GM12878 (cell line): ENCODE data around the gene SCN3B. TPM values are rescaled to one million over a fixed set of nuclear protein-coding genes. Genes with fewer than 3 reads are reported as not detected.

Experiments used
- ATAC-seq: fragments of 200-7000 bp; cut with Tn5 transposase; 3 replicates; pipeline ENCODE4 v1.9.1; 2020; ENCODE audit warnings: mild to moderate bottlenecking, moderate library complexity
- BruUV-seq: library from RNA; stranded (reverse); fragments of 400-500 nt; replicated peaks from 2 replicates; lab custom pipeline; 2021; lab: Mats Ljungman, UMichigan
- CTCF ChIA-PET: fragments of 300-600 bp; sonication (Branson Sonifier 250); formaldehyde crosslinking; extraction: SDS; loops from one replicate; lab custom pipeline; 2021; ENCODE audit warnings: inconsistent platforms; lab: Yijun Ruan, JAX
- POLR2A ChIA-PET: fragments of 350-600 bp; formaldehyde crosslinking; extraction: SDS; loops from one replicate; lab custom pipeline; 2021; ENCODE audit warnings: inconsistent platforms; lab: Charles Lee
- RAD21 ChIA-PET: fragments of 300-600 bp; sonication (Branson Sonifier 250); formaldehyde crosslinking; loops from one replicate; lab custom pipeline; 2023; ENCODE audit warnings: antibody characterized with exemption; ENCODE audit not compliant: unreplicated experiment; lab: Charles Lee
- SMC1A ChIA-PET: fragments of 300-600 bp; sonication (Branson Sonifier 250); formaldehyde crosslinking; loops from one replicate; lab custom pipeline; 2023; ENCODE audit not compliant: unreplicated experiment, uncharacterized antibody; lab: Charles Lee
- DNase-seq: peaks from one replicate; pipeline ENCODE4 v3.0.0-alpha.2; 2011; ENCODE audit warnings: low read depth, low spot score
- FAIRE-seq: peaks from 3 replicates; lab custom pipeline; 2011; peaks lifted over from hg19 to GRCh38; lab: Jason Lieb, UNC
- H2AFZ ChIP-seq: 2 replicates; pipeline ENCODE4 v1.6.0; 2011; ENCODE audit warnings: low read depth, low read length, control low read depth; ENCODE audit not compliant: control insufficient read depth
- H3K27ac ChIP-seq: 2 replicates; pipeline ENCODE4 v1.5.1; 2011; ENCODE audit warnings: control low read depth; ENCODE audit not compliant: control insufficient read depth, insufficient read depth
- H3K27me3 ChIP-seq, 2 experiments: replicated peaks in 1 of 2; 2 replicates each; pipeline versions ENCODE4 v1.6.0 to v1.6.1; 2011; ENCODE audit warnings: low read length in 1 of 2; ENCODE audit not compliant: control insufficient read depth in 2 of 2, insufficient read depth in 2 of 2
- H3K36me3 ChIP-seq, 2 experiments: 2 replicates each; pipeline ENCODE4 v1.5.1; 2011; ENCODE audit warnings: low read length in 1 of 2; ENCODE audit not compliant: control insufficient read depth in 2 of 2, insufficient read depth in 2 of 2
- H3K4me1 ChIP-seq: 2 replicates; pipeline ENCODE4 v1.6.1; 2011; ENCODE audit warnings: mild to moderate bottlenecking, low read length, moderate library complexity, mixed read lengths; ENCODE audit not compliant: control insufficient read depth, insufficient read depth
- H3K4me2 ChIP-seq: 2 replicates; pipeline ENCODE4 v1.6.0; 2011; ENCODE audit warnings: control low read depth; ENCODE audit not compliant: control insufficient read depth, insufficient read depth
- H3K4me3 ChIP-seq: fragments of 200-600 bp; sonication (generic); 2 replicates; pipeline ENCODE4 v1.5.1; 2016
- H3K79me2 ChIP-seq: 2 replicates; pipeline ENCODE4 v1.6.0; 2011; ENCODE audit warnings: low read length; ENCODE audit not compliant: control insufficient read depth, insufficient read depth
- H3K9ac ChIP-seq: 2 replicates; pipeline ENCODE4 v1.8.0; 2011; ENCODE audit warnings: low read length, control low read depth, mixed read lengths; ENCODE audit not compliant: control insufficient read depth, insufficient read depth
- H3K9me3 ChIP-seq: replicated peaks from 3 replicates; pipeline ENCODE4 v1.5.1; 2011; ENCODE audit warnings: mild to moderate bottlenecking, low read length; ENCODE audit not compliant: control insufficient read depth, insufficient read depth
- H4K20me1 ChIP-seq: 2 replicates; pipeline ENCODE4 v1.6.0; 2011; ENCODE audit not compliant: control insufficient read depth, insufficient read depth
- ASH2L ChIP-seq: fragments of 300-600, 200-600 bp; sonication (generic); IDR thresholded peaks from 2 replicates; pipeline ENCODE4 v1.6.1; 2017; ENCODE audit warnings: low read depth, mild to moderate bottlenecking, borderline replicate concordance
- CEBPB ChIP-seq, 2 experiments: fragments of 150-350 bp in 1 of 2; IDR thresholded peaks; 2 replicates each; pipeline ENCODE4 v1.6.1; 2012 to 2014; ENCODE audit warnings: low read depth in 2 of 2, low read length in 2 of 2, borderline replicate concordance in 1 of 2, inconsistent platforms in 1 of 2
- CREB1 ChIP-seq: IDR thresholded peaks from 2 replicates; pipeline ENCODE4 v1.6.1; 2012; ENCODE audit warnings: low read depth, mild to moderate bottlenecking, inconsistent platforms
- FOS ChIP-seq: IDR thresholded peaks from 3 replicates; pipeline ENCODE4 v1.6.1; 2011; ENCODE audit warnings: borderline replicate concordance; ENCODE audit not compliant: insufficient read length; ENCODE audit errors: extremely low read depth
- HCFC1 ChIP-seq: fragments of 150-350 bp; IDR thresholded peaks from 2 replicates; pipeline ENCODE4 v1.6.1; 2014; ENCODE audit warnings: low read length
- NFYA ChIP-seq: IDR thresholded peaks from 2 replicates; pipeline ENCODE4 v1.6.1; 2011; ENCODE audit warnings: low read depth, mild to moderate bottlenecking, low read length, improper control_type of control experiment, borderline replicate concordance
- NR2C1 ChIP-seq: fragments of 450-650 bp; IDR thresholded peaks from 2 replicates; pipeline ENCODE4 v1.6.1; 2017; ENCODE audit warnings: antibody characterized with exemption, mild to moderate bottlenecking, moderate library complexity
- NRF1 ChIP-seq: conservative IDR thresholded peaks from 2 replicates; pipeline ENCODE4 v1.6.1; 2011; ENCODE audit warnings: mild to moderate bottlenecking, low read depth, low read length, improper control_type of control experiment
- PKNOX1 ChIP-seq: fragments of 450-650 bp; IDR thresholded peaks from 2 replicates; pipeline ENCODE4 v1.6.1; 2016; ENCODE audit warnings: mild to moderate bottlenecking
- RFX5 ChIP-seq: IDR thresholded peaks from 2 replicates; pipeline ENCODE4 v1.6.1; 2011; ENCODE audit warnings: low read depth, low read length, improper control_type of control experiment
- SRF ChIP-seq, 2 experiments: IDR thresholded peaks; 2 replicates each; pipeline ENCODE4 v1.6.1; 2011; ENCODE audit warnings: low read depth in 2 of 2, low read length in 2 of 2, mild to moderate bottlenecking in 1 of 2, moderate library complexity in 1 of 2
- TCF12 ChIP-seq: IDR thresholded peaks from 2 replicates; pipeline ENCODE4 v1.6.1; 2011; ENCODE audit warnings: low read depth, mild to moderate bottlenecking, low read length
- ZBED1 ChIP-seq: IDR thresholded peaks from 2 replicates; pipeline ENCODE4 v1.6.1; 2016; ENCODE audit warnings: borderline replicate concordance
- ZBTB11 ChIP-seq: fragments of 450-650 bp; formaldehyde crosslinking; IDR thresholded peaks from 2 replicates; pipeline ENCODE4 v1.5.0; 2022; ENCODE audit warnings: mild to moderate bottlenecking, missing genetic modification characterization
- ZBTB4 ChIP-seq: fragments of 450-650 bp; formaldehyde crosslinking; IDR thresholded peaks from 2 replicates; pipeline ENCODE4 v1.4.0; 2022; ENCODE audit warnings: mild to moderate bottlenecking, moderate library complexity
- WGBS: methylation state at CpG from one replicate; pipeline ENCODE4 v1.1.6; 2016; ENCODE audit warnings: low lambda C conversion rate; ENCODE audit not compliant: insufficient replicate concordance, insufficient coverage; ENCODE audit errors: missing lambda C conversion rate; 5-methylcytosine and 5-hydroxymethylcytosine counted together
- in situ Hi-C: fragments of 300-500 bp; cut with MboI; formaldehyde crosslinking; loops from 9 replicates; pipeline ENCODE4 v1.14.3; 2018; ENCODE audit warnings: mixed read lengths
- intact Hi-C: fragments of 100-400 bp; cut with micrococcal nuclease; formaldehyde crosslinking; loops from one replicate; pipeline ENCODE4 v1.14.2; 2022; ENCODE audit not compliant: unreplicated experiment
- polyA plus RNA-seq, 11 experiments: library from polyadenylated mRNA; depleted of rRNA in 4 of 11; unstranded in 6 of 11; stranded (reverse) in 5 of 11; fragments of >200 nt; fragmentation: Nextera tagmentation in 4 of 11; fragmentation: Illumina TruSeq in 1 of 11; extraction: Ambion mirVana in 4 of 11; extraction: Trizol in 1 of 11; gene quantifications; 1 replicate in 1 of 11; 2 replicates in 10 of 11; pipeline versions ENCODE4 v1.2.1 to v1.2.3, GENCODE V29; 2011 to 2016; ENCODE audit warnings: inconsistent platforms in 2 of 11, missing spikeins in 2 of 11, low read depth in 1 of 11
- total RNA-seq, 4 experiments: library from RNA; depleted of rRNA in 3 of 4; stranded (reverse); fragments of >200 nt in 3 of 4; fragmentation: Illumina TruSeq in 1 of 4; extraction: Trizol in 1 of 4; gene quantifications; 2 replicates each; pipeline versions ENCODE4 v1.2.1 to v1.2.3, GENCODE V29; 2013 to 2021

SCN3B gene
- total and polyA plus RNA-seq, 10 of the 15 experiments (the other 5 are each of a cell fraction or from before 2014, with no cell fraction given), result 0.01 to 0.12 (median 0.09) TPM; not detected in 7

GRCh38 chr11:123580557-123581275 lies 73.7 kb downstream of the SCN3B start:
- intact Hi-C loops, result loop anchor here (1.0 kb wide), 1 partner anchor 127 kb away; no protein-coding TSS in a partner anchor
- in situ Hi-C loops, result loop anchor here (5.0 kb wide), 1 partner anchor 127 kb away; no protein-coding TSS in a partner anchor
- TF ChIP-seq TCF12 (peak; percentile 92), PKNOX1 (no peak), NR2C1 (no peak), ZBED1 (no peak), NFYA (no peak), FOS (no peak), ASH2L (no peak), NRF1 (no peak), ZBTB11 (CRISPR knock-in tag) (no peak), CEBPB (IDR thresholded peaks at IDR 0.05; ENCODE audit: borderline replicate concordance in 1 of 2, low read depth in 2 of 2, low read length in 2 of 2) (no peak), ZBTB4 (CRISPR knock-in tag) (no peak), RFX5 (no peak), SRF (IDR thresholded peaks at IDR 0.05; ENCODE audit: low read depth in 2 of 2, low read length in 2 of 2) (no peak), HCFC1 (no peak), CREB1 (peak; percentile 23; the same call in 1 of the 2 replicates)

More at GRCh38 chr11:123580557-123581275, 73.7 kb downstream of the SCN3B start:
- Histone ChIP-seq H3K9me3 (no peaks in the 10 kb centered on the region), H3K27me3 (no peaks in the 10 kb centered on the region), H3K36me3 (peaks cover 0 to 12% of the 10 kb centered on the region in 2 experiments; a peak in 2 of 4 replicates), H3K79me2 (no peaks in the 10 kb centered on the region), H3K4me1 (peaks cover 9% of the 10 kb centered on the region), H3K9ac (no peak overlapping the region), H3K4me3 (no peak overlapping the region), H3K4me2 (no peak overlapping the region), H2AFZ (no peak overlapping the region), H4K20me1 (no peaks in the 10 kb centered on the region; the same call in 1 of the 2 replicates), H3K27ac (no peak overlapping the region)
- CTCF ChIA-PET, result interaction anchor here (0.6 to 3.6 kb wide), 45 partner anchors 9 to 472 kb away, joined by 3 to 62 read pairs (median 4); no protein-coding TSS in a partner anchor
- ATAC-seq, result peak; percentile 93
- FAIRE-seq, result peak; percentile 86
- DNase-seq, result no peak
- POLR2A ChIA-PET, result interaction anchor here (0.7 to 1.0 kb wide), 2 partner anchors 88 to 130 kb away, joined by 3 to 4 read pairs; no protein-coding TSS in a partner anchor
- BruUV-seq, result no TSS peak
- 55% methylated on average over 23 of the region's 25 CpGs for WGBS
- SMC1A ChIA-PET, result interaction anchor here (0.7 to 3.2 kb wide), 9 partner anchors 10 to 280 kb away, joined by 3 to 18 read pairs (median 3); no protein-coding TSS in a partner anchor
- RAD21 ChIA-PET, result interaction anchor here (0.6 to 1.8 kb wide), 8 partner anchors 26 to 310 kb away, joined by 3 to 24 read pairs (median 4); no protein-coding TSS in a partner anchor
